Epithelial cell of esophagus (primary cell): ENCODE measurements around the gene PTGIS.

Experiments used
- DNase-seq: peaks from one replicate; pipeline ENCODE4 v3.0.0; 2010; ENCODE audit warnings: low read depth
- H3K4me3 ChIP-seq: 2 replicates; pipeline ENCODE4 v1.5.1; 2011; ENCODE audit warnings: mild to moderate bottlenecking, low read length, control low read depth
- CTCF ChIP-seq: IDR thresholded peaks from 2 replicates; pipeline ENCODE4 v1.5.1; 2011; ENCODE audit warnings: low read depth, mild to moderate bottlenecking, low read length, control low read depth, inconsistent platforms; ENCODE audit not compliant: insufficient read depth; ENCODE audit errors: missing control alignments

The PTGIS gene

GRCh38 chr20:49561256-49561655, 6.7 kb downstream of the PTGIS start:
- no peak overlapping the region for H3K4me3 ChIP-seq
- no peak for DNase-seq
- TF ChIP-seq CTCF, result no peak

- no peak overlapping the region for H3K4me3 ChIP-seq
- no peak for TF ChIP-seq CTCF
- no peak for DNase-seq
Observed at GRCh38 chr20:49560646-49561045, 7.3 kb downstream of the PTGIS start.

- H3K4me3 ChIP-seq, result no peak overlapping the region
- no peak for DNase-seq
- TF ChIP-seq CTCF, result no peak
Observed at GRCh38 chr20:49560186-49560585, 7.8 kb downstream of the PTGIS start.

- TF ChIP-seq CTCF, result no peak
- no peak overlapping the region for H3K4me3 ChIP-seq
- DNase-seq, result no peak
Observed at GRCh38 chr20:49559411-49560081, 8.4 kb downstream of the PTGIS start.

- DNase-seq, result no peak
- no peak overlapping the region for H3K4me3 ChIP-seq
- no peak for TF ChIP-seq CTCF
Observed at GRCh38 chr20:49558826-49559225, 9.1 kb downstream of the PTGIS start.

GRCh38 chr20:49557449-49557848, 10.5 kb downstream of the PTGIS start:
- H3K4me3 ChIP-seq, result no peak overlapping the region
- TF ChIP-seq CTCF, result no peak
- DNase-seq, result no peak

DNA sequence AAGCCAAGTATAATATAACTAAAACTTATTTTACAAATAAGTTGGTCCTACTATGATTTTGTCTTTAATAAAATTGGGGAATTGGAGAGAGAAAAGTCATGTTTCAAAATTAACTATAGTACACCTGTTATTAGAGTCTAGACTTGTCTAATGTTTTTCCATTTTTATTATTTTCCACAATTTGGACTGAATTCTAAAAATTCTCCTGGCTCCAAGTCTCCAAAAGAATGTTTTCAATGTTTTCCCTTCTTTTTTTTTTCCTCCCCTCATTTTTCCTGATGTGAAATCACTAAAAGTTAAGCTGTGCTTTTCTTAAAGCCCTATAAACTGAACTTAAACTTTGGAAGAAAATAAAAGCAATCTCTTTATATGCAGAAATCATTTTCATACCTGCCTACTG, 11.3 kb downstream of the PTGIS start:
- DNase-seq, result no peak
- no peak overlapping the region for H3K4me3 ChIP-seq

More for the DNA sequence above, 11.3 kb downstream of the PTGIS start:
- TF ChIP-seq CTCF, result no peak
